HG03432 (cell line): Measurements from ENCODE around the gene PRUNE2.
A peak's percentile ranks its signal among the peaks of the same experiment; 100 is the strongest.

Source experiments
- ATAC-seq: cut with Tn5 transposase; IDR thresholded peaks from one replicate; pipeline ENCODE4 v1.9.1; 2021; ENCODE audit warnings: mild to moderate bottlenecking, moderate library complexity; ENCODE audit not compliant: unreplicated experiment

The PRUNE2 gene

GRCh38 chr9:76585487-76586389 is 320.2 kb downstream of the PRUNE2 start:
- ATAC-seq = no peak

GRCh38 chr9:76583256-76583655 is 322.7 kb downstream of the PRUNE2 start:
- ATAC-seq = no peak

GRCh38 chr9:76581731-76582130 is 324.2 kb downstream of the PRUNE2 start:
- ATAC-seq = no peak

GRCh38 chr9:76580820-76581219 is 325.1 kb downstream of the PRUNE2 start:
- ATAC-seq = no peak

- no peak for ATAC-seq
Observed at GRCh38 chr9:76580188-76580587, 325.7 kb downstream of the PRUNE2 start.

GRCh38 chr9:76576344-76576743 is 329.6 kb downstream of the PRUNE2 start:
- peak; percentile 78 for ATAC-seq

GRCh38 chr9:76575761-76576160 is 330.2 kb downstream of the PRUNE2 start:
- no peak for ATAC-seq

GRCh38 chr9:76573905-76574760 is 331.8 kb downstream of the PRUNE2 start:
- no peak for ATAC-seq

GRCh38 chr9:76573408-76573807 is 332.5 kb downstream of the PRUNE2 start:
- ATAC-seq = no peak

GRCh38 chr9:76572151-76572550 is 333.8 kb downstream of the PRUNE2 start:
- ATAC-seq = no peak

GRCh38 chr9:76571743-76572146 is 334.2 kb downstream of the PRUNE2 start:
- ATAC-seq = no peak

- ATAC-seq = peak; percentile 86
Observed at GRCh38 chr9:76571288-76571687, 334.6 kb downstream of the PRUNE2 start.

GRCh38 chr9:76570826-76571225 is 335.1 kb downstream of the PRUNE2 start:
- no peak for ATAC-seq

GRCh38 chr9:76567086-76567485 is 338.8 kb downstream of the PRUNE2 start:
- no peak for ATAC-seq

- ATAC-seq = no peak
Observed at GRCh38 chr9:76564297-76564696, 341.6 kb downstream of the PRUNE2 start.

GRCh38 chr9:76562511-76562911 is 343.4 kb downstream of the PRUNE2 start:
- peak; percentile 89 for ATAC-seq

- peak; percentile 27 for ATAC-seq
Observed at GRCh38 chr9:76561900-76562299, 344.0 kb downstream of the PRUNE2 start.
